DOHH2 (cell line): ENCODE results near the gene WIPF2.
A peak's percentile ranks its signal among the peaks of the same experiment; 100 is the strongest.

Experiments used
- CTCF ChIP-seq: fragments of 200-600 bp; sonication (generic); IDR thresholded peaks from one replicate; pipeline ENCODE4 v1.5.1; 2014; ENCODE audit warnings: antibody characterized with exemption, mild to moderate bottlenecking, low read depth, low read length; ENCODE audit not compliant: poor library complexity, severe bottlenecking
- EZH2phosphoT487 ChIP-seq: fragments of 200-600 bp; sonication (generic); IDR thresholded peaks from 2 replicates; pipeline ENCODE4 v1.6.1; 2017; ENCODE audit warnings: borderline replicate concordance, mild to moderate bottlenecking, antibody characterized with exemption, low read length, moderate library complexity, mixed read lengths

GRCh38 chr17:40301315-40301714 is 82.2 kb downstream of the WIPF2 start:
- TF ChIP-seq CTCF: peak; percentile 19
- no peak for TF ChIP-seq EZH2phosphoT487
